GM08714 (cell line): ENCODE measurements around the gene TCF19.
A peak's percentile ranks its signal among the peaks of the same experiment; 100 is the strongest.
"Not testable (repeated sequence)": the region's sequence is repeated elsewhere in the genome, so short reads cannot be mapped to it uniquely, and the experiment has no call there.

Source experiments
- H3K4me3 ChIP-seq: fragments of 200-500 bp; sonication (Bioruptor generic); 2 replicates; pipeline ENCODE4 v1.5.1; 2014; ENCODE audit warnings: mild to moderate bottlenecking, low read length, inconsistent platforms
- ZNF274 ChIP-seq: IDR thresholded peaks from 2 replicates; pipeline ENCODE4 v1.6.1; 2012; ENCODE audit warnings: mild to moderate bottlenecking, low read depth, low read length

The TCF19 gene

DNA sequence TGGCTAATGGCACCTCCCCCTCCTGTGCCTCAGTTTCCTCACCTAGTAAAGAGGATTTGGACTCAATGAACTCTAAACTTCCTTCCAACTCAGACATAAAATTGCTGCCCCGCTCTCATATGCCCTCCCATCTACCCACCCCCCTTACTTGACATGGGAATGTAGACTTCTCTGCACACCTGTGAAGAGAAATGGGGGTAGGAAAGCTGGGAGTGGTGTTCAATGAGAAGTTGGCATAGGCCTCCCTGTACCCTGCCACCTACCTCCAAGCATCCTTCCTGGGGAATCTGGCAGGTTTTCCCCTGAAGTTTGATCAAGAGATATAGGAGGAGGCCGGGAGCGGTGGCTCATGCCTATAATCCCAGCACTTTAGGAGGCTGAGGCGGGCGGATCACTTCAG is 16.0 kb downstream of the TCF19 start:
- no peak overlapping the region for H3K4me3 ChIP-seq
- no peak for TF ChIP-seq ZNF274

GRCh38 chr6:31175971-31176370 is 17.6 kb downstream of the TCF19 start:
- no peak for TF ChIP-seq ZNF274
- no peak overlapping the region for H3K4me3 ChIP-seq

DNA sequence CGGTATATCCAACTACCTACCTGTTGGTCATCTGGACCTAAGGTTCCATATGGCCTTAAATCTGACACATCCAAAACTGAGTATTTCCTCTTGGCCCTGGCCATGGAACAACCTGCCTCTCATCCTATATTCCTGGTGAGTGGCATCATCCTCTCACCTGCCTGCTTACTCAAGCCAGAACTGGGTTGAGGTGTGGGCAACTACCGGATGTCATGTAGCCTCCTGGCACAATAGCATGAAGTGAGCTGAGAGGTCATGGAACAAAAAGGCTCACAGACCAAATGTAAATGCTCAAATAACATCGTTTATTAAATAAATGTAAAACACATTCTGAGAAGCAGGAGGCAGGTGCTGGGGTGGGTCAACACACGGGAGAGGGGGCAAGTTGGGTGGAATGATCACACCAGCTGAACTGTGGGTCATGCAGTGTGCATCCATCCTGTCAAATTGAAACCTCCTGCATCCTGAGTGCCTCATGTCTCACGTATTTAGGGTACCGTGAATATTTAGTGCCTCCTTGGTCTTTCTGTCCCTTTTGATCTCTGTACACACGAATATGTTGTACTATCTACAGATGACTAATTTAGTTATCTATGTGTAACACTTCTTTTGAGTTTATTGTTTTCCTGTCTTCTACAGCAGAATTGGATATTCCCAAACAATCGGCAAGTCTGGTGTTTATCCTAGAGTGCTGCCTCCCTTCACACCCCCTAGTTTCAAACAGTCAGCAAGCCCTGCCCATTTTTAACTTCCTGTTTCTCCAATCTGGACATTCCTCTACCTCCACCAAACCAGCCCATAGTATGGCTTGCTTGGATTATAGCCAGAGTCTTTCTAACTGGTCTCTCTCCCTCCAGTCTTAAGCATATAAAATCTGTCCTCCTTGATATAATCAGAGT is 20.0 kb downstream of the TCF19 start:
- no peak for TF ChIP-seq ZNF274

DNA sequence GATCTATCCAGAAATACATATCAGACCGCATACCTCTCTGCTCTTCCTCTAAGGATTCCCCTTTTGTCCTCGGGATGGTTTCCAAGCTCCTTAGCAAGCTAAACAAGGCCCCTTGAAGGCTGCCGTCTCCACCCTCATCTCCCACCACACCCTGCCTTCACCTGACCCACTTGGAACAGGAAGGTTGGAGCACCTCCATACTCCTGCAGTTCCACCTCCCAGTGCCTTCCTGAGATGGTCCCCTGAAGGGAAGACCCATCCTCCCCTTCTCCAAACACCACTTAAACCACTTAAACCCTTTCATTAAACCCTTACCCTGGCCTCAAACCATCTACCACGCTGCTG is 20.6 kb downstream of the TCF19 start:
- no peak overlapping the region for H3K4me3 ChIP-seq
- TF ChIP-seq ZNF274, result no peak

More for the DNA sequence above, 20.0 kb downstream of the TCF19 start:
- no peak overlapping the region for H3K4me3 ChIP-seq

GRCh38 chr6:31179896-31180295 is 21.5 kb downstream of the TCF19 start:
- TF ChIP-seq ZNF274, result no peak
- H3K4me3 ChIP-seq, result peak overlapping the region; percentile 69; the same call in 1 of the 2 replicates

DNA sequence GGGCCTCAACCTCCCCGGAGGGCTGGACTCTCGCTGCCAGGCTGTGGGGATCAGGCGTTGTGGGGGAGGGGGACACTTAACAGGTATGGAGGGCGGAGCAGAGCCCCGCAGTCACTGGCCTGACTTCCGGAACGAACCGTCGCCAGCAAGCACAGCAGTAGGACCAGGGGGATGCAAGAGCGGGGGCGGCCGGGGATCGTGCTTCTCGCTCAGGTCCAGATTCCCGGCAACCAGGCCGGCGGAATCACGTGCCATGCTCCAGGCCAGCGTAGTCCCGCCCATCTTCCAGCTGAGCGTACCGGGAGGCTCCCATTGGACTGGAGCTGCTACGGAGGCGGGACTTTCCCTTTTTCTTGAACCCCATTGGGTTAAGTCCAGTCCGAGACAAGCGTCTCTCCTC is 22.1 kb downstream of the TCF19 start:
- no peak for TF ChIP-seq ZNF274
- H3K4me3 ChIP-seq, result peak overlapping the region; percentile 69; the same call in 1 of the 2 replicates

DNA sequence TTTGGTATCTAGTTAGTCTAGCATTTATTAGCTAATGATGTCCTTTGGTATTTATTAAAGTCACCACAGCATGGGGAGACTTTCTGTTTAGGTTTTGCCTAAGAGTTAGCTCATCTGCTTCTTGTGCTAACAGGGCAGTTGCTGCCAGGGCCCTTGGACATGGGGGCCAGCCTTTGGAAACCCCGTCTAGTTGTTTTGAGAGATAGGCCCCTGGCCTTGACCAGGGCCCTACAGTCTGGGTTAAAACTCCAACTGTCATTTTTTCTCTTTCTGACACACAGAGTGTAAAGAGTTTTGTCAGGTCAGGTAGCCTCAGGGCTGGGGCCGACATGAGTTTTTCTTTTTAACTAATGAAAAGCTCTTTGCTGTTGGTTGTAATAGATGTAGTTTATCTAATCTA is 24.9 kb downstream of the TCF19 start:
- H3K4me3 ChIP-seq, result not testable (repeated sequence)

DNA sequence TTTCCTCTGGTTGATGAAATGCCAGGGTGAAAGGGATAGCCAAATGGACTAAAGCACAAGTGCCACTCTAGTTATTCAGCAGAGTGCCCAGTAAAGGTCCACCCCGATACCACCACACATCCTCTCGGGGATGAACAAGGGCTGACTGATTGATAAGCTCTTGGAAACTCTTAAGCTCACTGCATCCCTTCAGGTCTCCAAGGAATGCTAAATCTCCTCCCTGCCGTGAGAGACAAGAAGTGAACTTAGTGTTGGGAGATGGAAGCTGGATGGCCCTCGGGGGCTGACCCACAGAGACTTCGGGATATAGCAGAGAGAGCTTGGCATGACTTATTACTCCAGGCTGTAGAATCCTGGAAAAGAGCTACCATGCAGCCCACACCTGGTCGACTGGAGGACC is 25.5 kb downstream of the TCF19 start:
- H3K4me3 ChIP-seq, result not testable (repeated sequence)

DNA sequence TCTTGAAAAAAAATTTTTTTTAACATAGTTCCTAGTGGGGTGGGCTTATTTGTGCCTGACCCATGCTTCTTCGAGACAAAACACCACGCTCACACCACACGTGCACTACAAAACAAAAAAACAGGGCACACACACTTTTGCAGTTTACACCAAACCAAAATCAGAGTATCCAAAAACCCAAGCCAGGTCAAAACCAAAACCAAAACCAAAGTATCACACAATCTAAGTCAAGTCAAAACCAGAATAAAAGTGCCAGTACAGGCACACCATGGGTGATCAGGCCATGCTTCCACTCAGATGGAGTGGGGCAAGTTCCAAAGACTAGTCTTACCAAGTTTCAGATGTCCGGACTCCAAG is 27.3 kb downstream of the TCF19 start:
- H3K4me3 ChIP-seq, result peak overlapping the region; percentile 58

- peak overlapping the region; percentile 58; the same call in 1 of the 2 replicates for H3K4me3 ChIP-seq
- TF ChIP-seq ZNF274, result no peak
Observed at GRCh38 chr6:31186052-31186734, 27.8 kb downstream of the TCF19 start.

GRCh38 chr6:31187780-31188194 is 29.4 kb downstream of the TCF19 start:
- TF ChIP-seq ZNF274, result no peak
- H3K4me3 ChIP-seq, result no peak overlapping the region

DNA sequence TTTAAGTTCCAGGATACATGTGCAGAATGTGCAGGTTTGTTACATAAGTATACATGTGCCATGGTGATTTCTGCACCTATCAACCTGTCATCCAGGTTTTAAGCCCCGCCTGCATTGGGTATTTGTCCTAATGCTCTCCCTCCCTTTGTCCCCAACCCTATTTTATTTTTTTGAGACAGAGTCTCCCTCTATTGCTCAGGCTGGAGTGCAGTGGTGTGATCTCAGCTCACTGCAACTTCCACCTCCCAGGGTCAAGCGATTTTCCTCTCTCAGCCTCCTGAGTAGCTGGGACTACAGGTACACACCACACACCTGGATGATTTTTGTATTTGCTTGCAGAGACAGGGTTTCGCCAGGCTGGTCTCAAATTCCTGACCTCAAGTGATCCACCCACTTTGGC is 30.8 kb downstream of the TCF19 start:
- H3K4me3 ChIP-seq, result not testable (repeated sequence)

DNA sequence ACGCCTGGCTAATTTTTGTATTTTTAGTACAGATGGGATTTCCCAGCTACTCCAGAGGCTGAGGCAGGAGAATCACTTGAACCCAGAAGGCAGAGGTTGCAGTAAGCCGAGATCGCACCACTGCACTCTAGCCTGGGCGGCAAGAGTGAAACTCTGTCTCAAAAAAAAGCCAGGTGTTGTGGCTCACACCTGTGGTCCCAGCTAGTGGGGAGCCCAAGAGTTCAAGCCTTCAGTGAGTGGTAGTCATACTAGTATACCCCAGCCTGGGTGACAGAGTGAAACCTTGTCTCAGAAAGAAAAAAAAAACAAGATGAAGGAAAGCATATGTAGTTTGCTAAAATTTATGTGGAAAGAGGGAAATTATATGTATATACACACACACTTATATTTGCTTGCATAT is 32.1 kb downstream of the TCF19 start:
- no peak overlapping the region for H3K4me3 ChIP-seq
- TF ChIP-seq ZNF274, result no peak

- H3K4me3 ChIP-seq, result not testable (repeated sequence)
Observed at GRCh38 chr6:31192431-31193105, 34.2 kb downstream of the TCF19 start.

DNA sequence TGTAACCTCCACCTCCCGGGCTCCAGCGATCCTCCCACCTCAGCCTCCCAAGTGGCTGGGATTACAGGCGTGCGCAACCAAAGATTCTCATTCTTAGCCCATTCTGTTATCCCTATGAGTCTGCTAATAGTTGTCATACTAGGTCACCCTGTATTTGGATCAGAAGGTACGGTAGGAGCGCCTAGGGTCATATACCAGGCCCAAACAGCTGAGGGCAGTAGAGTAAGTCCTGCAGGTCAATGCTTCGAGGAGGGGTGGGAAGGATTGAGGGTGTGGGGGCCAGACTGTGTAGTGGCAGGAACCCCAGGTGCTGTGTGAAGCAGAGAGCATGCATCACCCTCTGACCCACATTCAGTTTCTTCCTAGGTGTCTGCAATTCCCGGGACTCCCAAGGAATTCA is 34.8 kb downstream of the TCF19 start:
- no peak overlapping the region for H3K4me3 ChIP-seq
- TF ChIP-seq ZNF274, result no peak
